Fibroblast of skin of right quadriceps (primary cell): ENCODE measurements around the gene CALR3.
"Not testable (repeated sequence)": the region's sequence is repeated elsewhere in the genome, so short reads cannot be mapped to it uniquely, and the experiment has no call there.

Experiments
- DNase-seq: peaks from one replicate; pipeline ENCODE4 v3.0.0-alpha.2; 2013

CALR3 gene

GRCh38 chr19:16522559-16523377, 26.8 kb upstream of the CALR3 start:
- DNase-seq, result no peak

- DNase-seq, result no peak
Observed at GRCh38 chr19:16521715-16522289, 25.8 kb upstream of the CALR3 start.

- no peak for DNase-seq
Observed at GRCh38 chr19:16520986-16521624, 25.1 kb upstream of the CALR3 start.

- DNase-seq, result no peak
Observed at GRCh38 chr19:16520074-16520973, 24.4 kb upstream of the CALR3 start.

- no peak for DNase-seq
Observed at GRCh38 chr19:16519230-16519687, 23.3 kb upstream of the CALR3 start.

- no peak for DNase-seq
Observed at GRCh38 chr19:16518483-16519229, 22.7 kb upstream of the CALR3 start.

GRCh38 chr19:16518061-16518460, 22.1 kb upstream of the CALR3 start:
- DNase-seq, result no peak

- DNase-seq, result no peak
Observed at GRCh38 chr19:16516923-16517610, 21.1 kb upstream of the CALR3 start.

GRCh38 chr19:16516381-16516780, 20.4 kb upstream of the CALR3 start:
- no peak for DNase-seq

- no peak for DNase-seq
Observed at GRCh38 chr19:16514383-16515019, 18.5 kb upstream of the CALR3 start.

- DNase-seq, result not testable (repeated sequence)
Observed at GRCh38 chr19:16512611-16513010, 16.6 kb upstream of the CALR3 start.

GRCh38 chr19:16509141-16510061, 13.4 kb upstream of the CALR3 start:
- no peak for DNase-seq

- no peak for DNase-seq
Observed at GRCh38 chr19:16508546-16508945, 12.6 kb upstream of the CALR3 start.

- DNase-seq, result no peak
Observed at GRCh38 chr19:16506961-16507360, 11.0 kb upstream of the CALR3 start.

GRCh38 chr19:16506161-16506560, 10.2 kb upstream of the CALR3 start:
- DNase-seq, result not testable (repeated sequence)

- DNase-seq, result no peak
Observed at GRCh38 chr19:16504271-16504670, 8.3 kb upstream of the CALR3 start.

- DNase-seq, result no peak
Observed at GRCh38 chr19:16497837-16498236, 1.9 kb upstream of the CALR3 start.

- no peak for DNase-seq
Observed at GRCh38 chr19:16497042-16497441, 1.1 kb upstream of the CALR3 start.

GRCh38 chr19:16496613-16496983, 631 bp upstream of the CALR3 start:
- peak; percentile 50 for DNase-seq

GRCh38 chr19:16486476-16486875, 9.5 kb downstream of the CALR3 start:
- not testable (repeated sequence) for DNase-seq
